ENCODE results near the gene FMNL1. TPM values are rescaled to one million over a fixed set of nuclear protein-coding genes. Genes with fewer than 3 reads are reported as not detected.
A peak's percentile ranks its signal among the peaks of the same experiment; 100 is the strongest.

Gene FMNL1
- total RNA-seq, 1 donor from 2014 or later = 1.8 TPM

- Mint-ChIP-seq H3K36me3 (ENCODE audit: low read depth) (no peaks in the 10 kb centered on the region), H3K9me3 (ENCODE audit: low read depth) (no peaks in the 10 kb centered on the region), H3K27me3 (ENCODE audit: low read depth) (peaks cover 3% of the 10 kb centered on the region), H3K27ac (ENCODE audit: unreplicated experiment) (no peak overlapping the region), H3K4me3 (ENCODE audit: unreplicated experiment) (no peak overlapping the region), H3K4me1 (ENCODE audit: low read depth) (no peaks in the 10 kb centered on the region)
- DNase-seq (ENCODE audit: low spot score) = no peak
- no peak for TF ChIP-seq CTCF (IDR thresholded peaks at IDR 0.05)
Observed at GRCh38 chr17:45230410-45230786, 8.7 kb downstream of the FMNL1 start.

GRCh38 chr17:45230787-45231480, 9.2 kb downstream of the FMNL1 start:
- Mint-ChIP-seq H3K4me3 (ENCODE audit: unreplicated experiment) (no peak overlapping the region), H3K9me3 (ENCODE audit: low read depth) (no peaks in the 10 kb centered on the region), H3K27me3 (ENCODE audit: low read depth) (peaks cover 3% of the 10 kb centered on the region), H3K36me3 (ENCODE audit: low read depth) (no peaks in the 10 kb centered on the region), H3K4me1 (ENCODE audit: low read depth) (no peaks in the 10 kb centered on the region), H3K27ac (ENCODE audit: unreplicated experiment) (no peak overlapping the region)
- peak; percentile 86 for DNase-seq (ENCODE audit: low spot score)
- no peak for TF ChIP-seq CTCF (IDR thresholded peaks at IDR 0.05)

- H3K27me3 Mint-ChIP-seq (ENCODE audit: low read depth) = peaks cover 3% of the 10 kb centered on the region
- H3K36me3 Mint-ChIP-seq (ENCODE audit: low read depth) = no peaks in the 10 kb centered on the region
- H3K27ac Mint-ChIP-seq (ENCODE audit: unreplicated experiment) = no peak overlapping the region
- TF ChIP-seq CTCF (IDR thresholded peaks at IDR 0.05) = peak; percentile 60
- H3K4me1 Mint-ChIP-seq (ENCODE audit: low read depth) = no peaks in the 10 kb centered on the region
- H3K9me3 Mint-ChIP-seq (ENCODE audit: low read depth) = no peaks in the 10 kb centered on the region
- H3K4me3 Mint-ChIP-seq (ENCODE audit: unreplicated experiment) = no peak overlapping the region
- peak; percentile 86 for DNase-seq (ENCODE audit: low spot score)
Observed at GRCh38 chr17:45231481-45232116, 9.9 kb downstream of the FMNL1 start.

GRCh38 chr17:45232514-45233422, 11.1 kb downstream of the FMNL1 start:
- Mint-ChIP-seq H3K4me1 (ENCODE audit: low read depth) (no peaks in the 10 kb centered on the region), H3K27ac (ENCODE audit: unreplicated experiment) (no peak overlapping the region), H3K9me3 (ENCODE audit: low read depth) (no peaks in the 10 kb centered on the region), H3K4me3 (ENCODE audit: unreplicated experiment) (no peak overlapping the region), H3K36me3 (ENCODE audit: low read depth) (no peaks in the 10 kb centered on the region), H3K27me3 (ENCODE audit: low read depth) (peaks cover 6% of the 10 kb centered on the region)
- DNase-seq (ENCODE audit: low spot score) = no peak
- TF ChIP-seq CTCF (IDR thresholded peaks at IDR 0.05) = no peak

GRCh38 chr17:45233423-45233924, 11.8 kb downstream of the FMNL1 start:
- Mint-ChIP-seq H3K36me3 (ENCODE audit: low read depth) (peaks cover 1% of the 10 kb centered on the region), H3K4me3 (ENCODE audit: unreplicated experiment) (no peak overlapping the region), H3K4me1 (ENCODE audit: low read depth) (no peaks in the 10 kb centered on the region), H3K9me3 (ENCODE audit: low read depth) (no peaks in the 10 kb centered on the region), H3K27me3 (ENCODE audit: low read depth) (peaks cover 6% of the 10 kb centered on the region), H3K27ac (ENCODE audit: unreplicated experiment) (no peak overlapping the region)
- DNase-seq (ENCODE audit: low spot score) = no peak
- TF ChIP-seq CTCF (IDR thresholded peaks at IDR 0.05) = no peak
